GM10266 (cell line): ENCODE data around the gene HGF.

Experiments used
- DNase-seq: peaks from one replicate; pipeline ENCODE4 v3.0.0; 2012; ENCODE audit errors: extremely low spot score
- TF ChIP-seq, protein P1 (sequence below): IDR thresholded peaks from 2 replicates; pipeline ENCODE4 v1.5.1; 2012; ENCODE audit warnings: mild to moderate bottlenecking, low read depth; ENCODE audit not compliant: control insufficient read depth, insufficient read depth; ENCODE audit errors: missing control alignments

The HGF gene

DNA sequence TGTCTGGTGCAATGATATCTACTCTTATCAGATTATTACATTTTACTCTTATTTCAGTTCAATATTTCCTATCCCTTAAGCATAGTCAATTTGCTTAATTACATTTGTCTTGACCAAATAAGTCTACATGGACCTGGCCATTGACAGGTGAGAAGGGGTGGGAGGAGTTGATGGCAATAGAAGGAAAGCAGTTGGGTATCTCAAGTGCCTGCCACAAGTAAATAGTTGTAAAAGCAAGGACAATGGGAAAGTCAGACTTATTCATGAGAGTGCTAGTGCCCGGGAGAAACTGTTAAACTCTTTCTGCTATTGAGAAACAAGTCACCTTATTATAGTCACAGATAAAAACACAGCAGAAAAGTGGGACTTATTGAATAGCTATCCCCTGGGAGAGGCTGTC is 32.4 kb upstream of the HGF start:
- TF ChIP-seq, protein P1, sequence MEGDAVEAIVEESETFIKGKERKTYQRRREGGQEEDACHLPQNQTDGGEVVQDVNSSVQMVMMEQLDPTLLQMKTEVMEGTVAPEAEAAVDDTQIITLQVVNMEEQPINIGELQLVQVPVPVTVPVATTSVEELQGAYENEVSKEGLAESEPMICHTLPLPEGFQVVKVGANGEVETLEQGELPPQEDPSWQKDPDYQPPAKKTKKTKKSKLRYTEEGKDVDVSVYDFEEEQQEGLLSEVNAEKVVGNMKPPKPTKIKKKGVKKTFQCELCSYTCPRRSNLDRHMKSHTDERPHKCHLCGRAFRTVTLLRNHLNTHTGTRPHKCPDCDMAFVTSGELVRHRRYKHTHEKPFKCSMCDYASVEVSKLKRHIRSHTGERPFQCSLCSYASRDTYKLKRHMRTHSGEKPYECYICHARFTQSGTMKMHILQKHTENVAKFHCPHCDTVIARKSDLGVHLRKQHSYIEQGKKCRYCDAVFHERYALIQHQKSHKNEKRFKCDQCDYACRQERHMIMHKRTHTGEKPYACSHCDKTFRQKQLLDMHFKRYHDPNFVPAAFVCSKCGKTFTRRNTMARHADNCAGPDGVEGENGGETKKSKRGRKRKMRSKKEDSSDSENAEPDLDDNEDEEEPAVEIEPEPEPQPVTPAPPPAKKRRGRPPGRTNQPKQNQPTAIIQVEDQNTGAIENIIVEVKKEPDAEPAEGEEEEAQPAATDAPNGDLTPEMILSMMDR = no peak
- DNase-seq = no peak

DNA sequence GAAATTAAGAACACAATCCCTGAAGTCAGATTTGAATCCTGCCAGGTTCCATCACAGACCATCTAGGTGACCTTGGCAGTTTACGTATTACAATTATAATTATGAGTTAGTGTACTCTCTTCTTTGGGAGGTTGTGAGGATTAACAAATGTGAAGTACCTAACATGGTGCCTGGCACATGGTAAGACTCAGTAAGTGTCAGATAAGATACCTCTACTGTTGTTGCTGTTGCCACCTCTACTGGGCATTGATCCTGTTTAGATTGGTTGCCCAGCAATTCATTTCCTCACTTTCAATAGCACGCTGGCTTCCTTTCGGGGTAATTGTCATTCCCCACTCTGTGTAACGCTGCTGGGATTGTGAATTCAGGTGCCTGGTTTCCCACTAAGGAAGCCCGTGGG is 31.7 kb upstream of the HGF start:
- DNase-seq = no peak
- TF ChIP-seq, protein P1 = no peak

DNA sequence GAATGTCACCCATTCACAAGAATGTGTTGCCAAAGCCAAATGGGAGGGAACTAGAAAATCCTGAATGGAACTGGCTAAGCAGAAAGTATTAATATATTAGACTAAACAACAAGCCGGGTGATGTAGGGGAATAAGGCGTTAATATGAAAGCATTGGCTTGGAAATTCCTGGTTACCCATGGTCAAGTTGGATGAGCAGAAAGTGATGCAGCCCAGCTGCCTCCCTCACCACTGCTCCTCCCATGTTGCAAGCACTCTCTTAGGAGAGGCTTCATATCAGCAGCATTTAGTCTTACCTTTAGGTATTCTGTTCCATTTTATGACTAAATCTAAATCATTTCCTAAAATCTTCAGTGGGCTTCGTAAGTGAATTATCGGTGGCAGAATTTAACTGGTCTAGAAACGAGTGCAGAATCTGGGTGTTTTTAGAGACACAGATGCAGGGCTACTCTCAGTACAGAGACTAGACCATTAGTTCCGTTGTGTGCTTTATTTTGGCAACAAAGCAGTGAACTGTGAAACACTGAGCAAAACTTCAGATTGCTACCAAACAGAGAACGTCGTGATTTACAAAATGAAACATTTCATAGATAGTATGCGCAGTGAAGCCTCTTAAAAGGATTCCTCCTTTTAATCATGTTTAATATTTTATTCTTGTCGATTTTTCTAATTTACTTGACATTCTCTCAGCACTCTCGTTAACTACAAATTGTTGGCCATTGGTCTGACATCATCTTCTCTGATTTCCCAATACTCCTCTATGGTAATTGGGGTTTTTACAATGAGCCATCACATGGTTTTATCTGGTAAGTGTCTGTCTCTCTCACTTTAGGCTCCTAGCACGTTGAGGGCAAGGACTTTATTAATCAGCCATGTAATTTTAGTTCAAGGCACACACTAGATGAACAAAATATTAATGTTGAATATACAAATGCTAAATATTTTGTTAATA is 22.0 kb upstream of the HGF start:
- DNase-seq = no peak
- TF ChIP-seq, protein P1 = no peak

DNA sequence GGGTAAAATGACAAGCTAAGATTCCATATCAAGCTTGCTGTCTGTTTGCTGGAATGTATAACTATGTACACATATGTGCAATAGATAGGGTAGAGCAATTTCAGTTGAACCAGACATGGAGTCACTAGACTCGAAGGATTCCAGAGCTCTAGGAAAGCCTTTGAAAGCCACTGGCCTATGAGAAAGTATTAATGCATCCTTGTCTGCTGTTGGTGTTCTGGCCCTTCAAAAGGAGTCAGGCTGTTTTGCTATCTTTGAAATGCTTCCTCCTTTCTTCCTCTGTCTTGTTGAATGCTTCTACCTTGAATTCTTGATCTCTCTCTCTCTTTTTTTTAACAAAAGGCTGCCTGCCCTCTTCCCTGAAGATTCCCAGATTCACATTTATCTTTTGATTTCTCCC is 20.8 kb upstream of the HGF start:
- TF ChIP-seq, protein P1 = no peak
- DNase-seq = no peak

DNA sequence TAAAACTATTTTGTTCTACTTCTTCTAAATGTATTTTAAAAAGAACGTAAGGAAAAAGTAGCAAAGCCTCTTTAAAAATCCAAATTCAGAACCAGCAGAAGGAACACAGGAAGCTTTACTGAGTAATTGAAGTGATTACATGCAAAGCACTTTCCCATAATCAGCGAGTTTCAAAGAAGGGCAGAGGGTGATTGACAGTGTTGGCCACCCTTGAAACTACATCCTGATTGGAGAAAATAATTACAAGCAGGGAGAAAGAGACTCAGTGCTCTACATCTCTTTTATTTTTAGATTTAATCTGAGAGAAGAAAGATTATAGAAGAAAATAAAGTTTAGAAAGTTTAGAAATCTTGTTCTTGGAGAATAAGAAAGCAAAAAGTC is 20.3 kb upstream of the HGF start:
- TF ChIP-seq, protein P1 = no peak
- DNase-seq = no peak

DNA sequence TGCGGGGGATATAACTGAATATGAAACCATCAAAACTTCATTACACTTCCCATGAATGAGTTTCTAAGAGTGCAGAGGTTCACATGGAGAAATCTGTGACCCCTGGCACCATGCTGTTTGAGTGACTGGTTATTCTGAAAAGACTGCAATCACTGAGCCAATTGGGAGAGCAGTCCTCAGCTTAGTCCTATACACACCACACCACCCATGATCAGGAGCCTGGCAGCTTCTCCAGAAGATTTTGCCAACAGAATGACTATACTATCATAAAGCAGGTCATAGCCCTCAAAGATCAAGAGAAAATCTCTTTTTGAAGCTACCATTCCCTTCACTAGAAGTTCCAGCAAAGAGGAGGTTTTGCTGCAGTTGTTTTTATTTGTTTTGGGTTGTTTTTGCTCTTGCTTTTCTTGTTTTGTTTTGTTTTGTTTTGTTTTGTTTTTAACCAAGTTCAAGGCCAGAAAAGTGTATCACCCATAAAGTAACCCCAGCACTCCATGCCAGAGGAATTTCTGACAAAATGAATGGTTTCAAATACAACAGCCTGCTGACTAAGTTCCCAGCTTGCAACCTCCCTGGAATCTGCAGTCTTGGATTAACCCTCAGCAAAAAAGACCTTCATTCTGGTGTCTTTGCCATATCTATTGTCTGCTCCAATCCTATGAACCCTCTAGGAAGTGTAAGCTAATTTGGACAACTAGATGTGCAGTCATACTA is 19.7 kb upstream of the HGF start:
- TF ChIP-seq, protein P1 = no peak
- DNase-seq = no peak

DNA sequence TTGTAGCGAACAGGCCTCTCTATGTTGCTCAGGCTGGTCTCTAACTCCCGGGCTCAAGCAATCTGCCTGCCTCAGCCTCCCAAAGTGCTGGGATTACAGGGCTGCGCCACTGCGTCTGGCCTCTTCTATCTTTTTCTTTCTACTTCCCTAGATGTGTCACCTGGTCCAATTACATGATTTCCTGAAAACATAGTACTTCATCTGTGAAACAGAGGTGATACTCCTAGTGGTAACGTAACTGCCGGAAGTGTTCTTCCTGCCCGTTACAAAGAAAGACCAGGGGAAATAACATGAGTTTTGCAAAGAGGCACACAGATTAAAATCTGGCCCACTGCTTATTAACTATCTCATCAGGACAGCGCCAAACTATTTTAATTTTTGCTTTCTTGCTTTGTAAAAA is 18.4 kb upstream of the HGF start:
- no peak for DNase-seq

More for the DNA sequence above, 18.4 kb upstream of the HGF start:
- TF ChIP-seq, protein P1 = no peak
